Astrocyte (in vitro differentiated cells and primary cell): ENCODE measurements around the gene MSL1.

Source experiments
- CTCF ChIP-seq: IDR thresholded peaks from 2 replicates; pipeline ENCODE4 v1.5.1; 2011; ENCODE audit warnings: low read depth, mild to moderate bottlenecking, inconsistent platforms, low read length, moderate library complexity; ENCODE audit not compliant: insufficient read depth
- EZH2 ChIP-seq: IDR thresholded peaks from 2 replicates; pipeline ENCODE4 v1.6.1; 2012; ENCODE audit warnings: mild to moderate bottlenecking, low read length, inconsistent platforms; ENCODE audit not compliant: insufficient read depth

GRCh38 chr17:40122136-40122998 is 596 bp downstream of the MSL1 start:
- TF ChIP-seq CTCF (no peak), EZH2 (no peak)
